HL-60/S4 (cell line): ENCODE data around the gene ID1.

Experiments used
- in situ Hi-C: fragments of 300-500 bp; cut with MboI; formaldehyde crosslinking; loops from 2 replicates; pipeline ENCODE4 v1.14.3; 2022; ENCODE audit warnings: low sequenced_read_pairs

ID1 gene

GRCh38 chr20:31605031-31605901 is at the start of gene ID1:
Gene ID1, plus strand, starts transcription at chr20:31605289. Its CDS starts 99 bp downstream, at chr20:31605388.
- in situ Hi-C loops, result no loop called here

- in situ Hi-C loops, result loop anchor here (5.0 kb wide), 1 partner anchor 58 kb away; no protein-coding TSS in a partner anchor
Measured at GRCh38 chr20:31559704-31560093, 45.4 kb upstream of the ID1 start.

DNA sequence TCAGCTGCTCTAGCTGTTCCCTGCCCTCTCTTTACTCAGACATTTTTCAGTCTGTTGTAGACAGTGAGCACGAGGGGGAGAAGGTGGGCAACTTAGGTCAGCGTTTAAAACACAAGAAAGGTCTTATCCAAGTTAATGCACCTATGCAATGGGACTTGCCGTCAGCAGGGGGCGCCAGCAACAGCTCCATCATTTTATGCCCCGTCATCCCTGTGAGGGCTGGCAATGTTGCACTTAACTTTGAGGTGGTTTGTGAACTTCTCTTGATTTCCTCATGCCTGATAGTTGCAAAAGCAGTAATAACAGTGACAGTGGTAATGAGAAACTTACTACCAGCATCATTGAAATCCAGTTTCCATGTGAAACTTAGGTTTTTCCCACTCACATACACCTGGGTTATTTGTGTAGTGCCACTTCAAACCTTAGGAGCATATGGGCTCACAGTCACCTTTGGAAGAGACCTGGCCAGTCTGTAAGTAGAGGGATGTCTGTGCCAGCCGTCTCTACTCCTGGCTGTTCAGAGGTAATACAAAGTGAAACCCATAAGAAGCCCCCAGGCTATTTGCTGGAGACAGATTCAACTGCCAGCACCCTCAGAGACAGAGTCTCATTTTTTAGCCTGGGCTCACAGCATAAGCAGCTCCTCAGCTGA is 44.9 kb upstream of the ID1 start:
- in situ Hi-C loops, result loop anchor here (5.0 kb wide), 1 partner anchor 57 kb away; no protein-coding TSS in a partner anchor

GRCh38 chr20:31560746-31561598 is 44.1 kb upstream of the ID1 start:
- in situ Hi-C loops, result loop anchor here (5.0 kb wide), 1 partner anchor 56 kb away; no protein-coding TSS in a partner anchor

DNA sequence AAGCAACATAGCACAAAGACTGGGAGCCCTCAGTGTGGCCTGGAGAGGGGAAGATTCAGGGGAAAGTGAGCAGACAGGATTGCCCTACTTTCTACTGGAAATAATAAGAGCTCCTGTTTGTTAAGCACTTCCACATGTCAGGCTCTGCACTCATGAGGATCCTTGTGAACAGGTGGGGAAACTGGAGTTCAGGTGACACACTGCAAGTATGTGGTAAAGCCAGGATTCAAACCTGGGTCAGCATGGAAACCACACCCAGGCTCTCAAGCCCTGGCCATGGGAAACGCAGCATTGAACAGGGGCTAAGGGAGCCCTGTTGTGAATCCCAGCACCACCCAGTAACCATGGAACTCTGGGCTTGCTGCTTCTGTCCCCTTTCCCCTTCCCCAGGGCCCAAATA is 42.8 kb upstream of the ID1 start:
- in situ Hi-C loops, result loop anchor here (5.0 kb wide), 1 partner anchor 55 kb away; no protein-coding TSS in a partner anchor

DNA sequence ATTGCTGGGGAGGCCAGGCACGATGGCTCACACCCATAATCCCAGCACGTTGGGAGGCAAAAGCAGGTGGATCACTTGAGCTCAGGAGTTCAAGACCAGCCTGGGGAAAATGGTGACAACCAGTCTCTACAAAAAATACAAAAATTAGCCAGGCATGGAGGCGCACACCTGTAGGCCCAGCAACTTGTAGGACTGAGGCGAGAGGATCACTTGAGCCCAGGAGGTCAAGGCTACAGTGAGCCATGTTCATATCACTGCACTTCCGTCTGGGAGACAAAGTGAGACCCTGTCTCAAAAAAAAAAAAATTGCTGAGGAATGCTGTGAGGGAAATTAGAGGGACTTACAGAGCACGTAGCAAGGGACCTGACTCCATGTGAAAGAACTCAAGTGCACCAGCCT is 40.8 kb upstream of the ID1 start:
- in situ Hi-C loops, result loop anchor here (5.0 kb wide), 1 partner anchor 53 kb away; no protein-coding TSS in a partner anchor

DNA sequence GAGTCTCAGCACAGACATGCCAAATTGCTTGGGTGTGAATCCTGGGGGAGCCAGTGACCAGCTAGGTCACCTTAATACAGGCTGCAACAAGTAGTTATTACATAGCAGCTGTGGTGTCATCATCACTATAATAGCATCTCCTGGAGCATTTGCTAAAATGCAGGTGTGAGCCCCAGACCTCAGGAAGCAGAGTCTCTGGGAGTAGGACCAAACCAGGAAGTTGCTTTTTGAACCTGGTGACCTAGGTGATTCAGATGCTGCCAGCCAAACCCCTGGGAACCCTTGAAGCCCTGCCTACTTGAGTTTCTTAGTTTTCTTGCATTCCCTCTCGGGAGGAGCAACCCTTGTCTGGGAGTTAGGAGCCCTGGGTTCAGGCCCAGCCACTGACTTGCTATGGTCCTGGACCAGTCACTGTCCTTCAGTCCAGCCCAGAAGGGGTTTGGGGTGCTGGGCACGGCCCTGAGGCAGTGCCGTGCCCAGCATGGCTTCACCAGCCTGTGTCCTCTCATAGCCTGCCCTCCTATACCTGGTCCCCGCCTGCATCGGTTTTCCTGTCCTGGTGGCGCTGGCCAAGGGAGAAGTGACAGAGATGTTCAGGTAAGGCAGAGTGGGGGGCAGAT is 39.3 kb upstream of the ID1 start:
- in situ Hi-C loops, result no loop called here

GRCh38 chr20:31566319-31566657 is 38.8 kb upstream of the ID1 start:
- in situ Hi-C loops, result no loop called here

GRCh38 chr20:31566658-31567379 is 38.3 kb upstream of the ID1 start:
- in situ Hi-C loops, result no loop called here

- in situ Hi-C loops, result no loop called here
Measured at GRCh38 chr20:31567380-31567720, 37.7 kb upstream of the ID1 start.

GRCh38 chr20:31568041-31568731 is 36.9 kb upstream of the ID1 start:
- in situ Hi-C loops, result no loop called here

DNA sequence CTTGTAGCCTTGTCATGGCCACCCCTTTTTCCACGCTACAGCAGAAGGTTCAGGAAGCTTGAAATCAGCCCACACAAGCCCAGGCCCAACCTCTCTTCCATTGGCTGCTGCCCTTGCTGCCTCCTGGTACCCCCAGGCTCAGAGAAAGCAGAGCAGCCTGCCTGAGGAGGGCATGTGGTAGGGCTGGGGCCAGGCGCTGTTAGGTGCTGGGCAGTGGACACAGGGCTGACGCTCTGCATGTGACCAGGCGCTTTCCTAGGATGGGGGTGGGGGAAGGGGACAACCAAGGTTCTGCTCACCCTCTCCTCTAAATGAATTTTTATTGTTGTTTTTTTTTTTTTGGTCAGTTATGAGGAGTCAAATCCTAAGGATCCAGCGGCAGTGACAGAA is 36.3 kb upstream of the ID1 start:
- in situ Hi-C loops, result no loop called here

GRCh38 chr20:31569163-31570020 is 35.7 kb upstream of the ID1 start:
- in situ Hi-C loops, result no loop called here

GRCh38 chr20:31570021-31570463 is 35.0 kb upstream of the ID1 start:
- in situ Hi-C loops, result no loop called here

DNA sequence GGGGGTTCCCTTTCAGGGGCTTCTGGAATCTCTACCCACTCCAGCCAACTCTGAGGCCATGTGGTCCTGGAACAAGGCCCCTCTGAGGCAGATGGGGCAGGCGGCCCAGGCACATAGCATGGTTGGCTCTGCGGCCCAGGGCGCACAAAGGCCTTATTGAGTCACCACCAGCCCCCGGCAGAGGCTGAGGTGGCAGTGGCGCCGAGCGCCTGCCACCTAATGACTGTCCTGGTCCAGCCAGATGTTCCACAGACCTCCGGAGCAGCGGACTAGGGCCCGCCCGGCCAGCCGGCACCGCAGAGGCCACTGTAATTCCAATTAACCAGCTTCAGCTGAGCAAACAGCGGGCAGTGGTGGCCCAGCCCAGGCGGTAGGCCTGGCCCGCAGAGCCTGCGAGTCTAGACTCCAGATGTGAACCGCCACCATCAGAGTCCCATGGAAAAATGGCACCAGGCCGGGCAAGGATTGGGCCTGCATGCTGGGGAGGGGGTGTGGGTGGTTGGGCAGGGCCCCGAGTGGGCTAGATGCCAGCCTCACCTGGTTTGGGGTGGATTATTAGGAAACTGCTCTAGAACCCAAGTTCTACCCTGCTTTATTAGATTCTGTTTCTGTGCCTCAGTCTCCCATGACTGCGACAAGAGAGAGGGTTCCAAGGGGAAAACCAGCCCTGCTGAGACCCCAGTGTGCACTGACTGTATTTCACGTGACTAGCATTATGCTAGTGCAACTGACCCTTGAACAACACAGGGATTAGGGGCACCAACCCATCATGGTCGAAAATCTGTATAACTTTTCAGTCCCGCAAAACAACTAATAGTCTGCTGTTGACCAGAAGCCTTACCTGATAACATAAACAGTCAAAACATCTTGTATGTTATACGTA is 34.1 kb upstream of the ID1 start:
- in situ Hi-C loops, result no loop called here

DNA sequence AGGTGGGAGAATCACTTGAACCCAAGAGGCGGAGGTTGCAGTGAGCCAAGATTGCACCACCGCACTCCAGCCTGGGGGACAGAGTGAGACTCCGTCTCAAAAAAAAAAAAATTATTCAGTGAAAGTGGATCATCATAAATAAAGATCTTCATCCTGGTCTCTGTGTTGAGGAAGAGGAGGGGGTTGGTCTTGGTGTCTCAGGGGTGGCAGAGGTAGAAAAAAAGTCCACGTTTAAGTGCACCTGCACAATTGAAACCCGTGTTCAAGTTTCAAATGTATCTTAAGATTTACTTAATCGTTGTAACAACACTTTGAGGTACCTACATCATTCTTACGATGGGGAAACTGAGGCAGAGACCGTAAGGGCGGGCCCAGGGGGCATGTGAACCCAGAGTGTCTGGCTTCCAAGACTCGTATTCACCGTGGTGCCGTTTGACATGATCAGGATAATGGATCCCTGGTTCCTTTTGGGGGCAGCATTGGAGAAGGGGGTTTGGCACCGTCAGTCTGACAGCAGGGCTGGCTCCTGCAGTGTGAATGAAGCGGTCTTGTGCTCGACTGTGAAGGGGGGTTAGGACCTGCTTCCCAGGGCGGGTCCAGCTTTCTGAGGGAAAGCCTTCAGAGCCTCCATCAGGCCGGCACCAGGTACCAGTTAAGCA is 32.9 kb upstream of the ID1 start:
- in situ Hi-C loops, result no loop called here
